HepG2 (cell line): ENCODE data around the gene CLIC4. TPM values are rescaled to one million over a fixed set of nuclear protein-coding genes. Genes with fewer than 3 reads are reported as not detected.

ENCODE experiments used
- ADNP ChIP-seq: sonication (generic); formaldehyde crosslinking; IDR thresholded peaks from 2 replicates; pipeline ENCODE4 v1.4.0; 2020; ENCODE audit warnings: missing genetic modification reagents
- ATAD3A ChIP-seq: sonication (generic); formaldehyde crosslinking; IDR thresholded peaks from 2 replicates; pipeline ENCODE4 v1.4.0; 2020; ENCODE audit warnings: missing genetic modification reagents
- CAMTA2 ChIP-seq: sonication (generic); formaldehyde crosslinking; IDR thresholded peaks from 2 replicates; pipeline ENCODE4 v1.4.0; 2020; ENCODE audit warnings: mild to moderate bottlenecking, missing genetic modification reagents, borderline replicate concordance
- ELF3 ChIP-seq: IDR thresholded peaks from 2 replicates; pipeline ENCODE4 v1.6.1; 2016; ENCODE audit warnings: missing genetic modification reagents, missing compliant biosample characterization
- FIP1L1 ChIP-seq: fragments of 200-400 bp; formaldehyde crosslinking; IDR thresholded peaks from 2 replicates; pipeline ENCODE4 v1.6.1; 2018; ENCODE audit warnings: low read depth, mild to moderate bottlenecking, low read length, moderate library complexity, borderline replicate concordance; ENCODE audit not compliant: insufficient read depth
- HNRNPL ChIP-seq: fragments of 200-400 bp; formaldehyde crosslinking; IDR thresholded peaks from 2 replicates; pipeline ENCODE4 v1.6.1; 2017; ENCODE audit warnings: mild to moderate bottlenecking, low read depth, low read length
- STAG1 ChIP-seq: sonication (generic); formaldehyde crosslinking; IDR thresholded peaks from 2 replicates; pipeline ENCODE4 v1.4.0; 2020; ENCODE audit warnings: missing genetic modification reagents
- TRIM24 ChIP-seq: sonication (generic); formaldehyde crosslinking; IDR thresholded peaks from 2 replicates; pipeline ENCODE4 v1.8.0; 2022; ENCODE audit warnings: mild to moderate bottlenecking, missing genetic modification reagents
- ZNF136 ChIP-seq: sonication (generic); formaldehyde crosslinking; IDR thresholded peaks from 2 replicates; pipeline ENCODE4 v1.8.1; 2022; ENCODE audit warnings: low read depth, mild to moderate bottlenecking, moderate library complexity, missing genetic modification reagents
- ZNF253 ChIP-seq: sonication (generic); formaldehyde crosslinking; IDR thresholded peaks from 2 replicates; pipeline ENCODE4 v1.8.0; 2022; ENCODE audit warnings: mild to moderate bottlenecking, missing genetic modification reagents, borderline replicate concordance
- ZNF772 ChIP-seq: sonication (generic); formaldehyde crosslinking; IDR thresholded peaks from 2 replicates; pipeline ENCODE4 v1.5.0; 2020; ENCODE audit warnings: mild to moderate bottlenecking, missing genetic modification reagents
- ZNF773 ChIP-seq: sonication (generic); formaldehyde crosslinking; IDR thresholded peaks from 2 replicates; pipeline ENCODE4 v1.4.0; 2020; ENCODE audit warnings: missing genetic modification reagents, borderline replicate concordance
- ZSCAN22 ChIP-seq: sonication (generic); formaldehyde crosslinking; IDR thresholded peaks from 2 replicates; pipeline ENCODE4 v1.4.0; 2020; ENCODE audit warnings: mild to moderate bottlenecking, missing genetic modification reagents
- polyA plus RNA-seq, 8 experiments: library from polyadenylated mRNA; depleted of rRNA in 3 of 8; stranded (reverse) in 7 of 8; unstranded in 1 of 8; fragments of >200 nt; fragmentation: Illumina TruSeq in 4 of 8; extraction: Trizol in 4 of 8; gene quantifications; 2 replicates each; pipeline versions ENCODE4 v1.2.1 to v1.2.3, GENCODE V29; 2011 to 2016; ENCODE audit warnings: low read depth in 4 of 8, missing spikeins in 1 of 8, mixed read lengths in 1 of 8; ENCODE audit not compliant: insufficient read depth in 1 of 8
- total RNA-seq, 5 experiments: library from RNA; depleted of rRNA; stranded (reverse); fragments of >200 nt; fragmentation: Illumina TruSeq; extraction: Trizol; gene quantifications; 2 replicates each; pipeline ENCODE4 v1.2.3, GENCODE V29; 2016; ENCODE audit warnings: low read depth in 1 of 5
- TF ChIP-seq, protein P1 (sequence below): sonication (generic); formaldehyde crosslinking; IDR thresholded peaks from 2 replicates; pipeline ENCODE4 v1.4.0; 2020; ENCODE audit warnings: missing genetic modification reagents; ENCODE audit errors: not compliant biosample characterization
- TF ChIP-seq, protein P2 (sequence below): IDR thresholded peaks from 2 replicates; pipeline ENCODE4 v1.6.1; 2012; ENCODE audit warnings: inconsistent platforms

Gene CLIC4
- total and polyA plus RNA-seq, 2 of the 13 experiments (the other 11 are each of a cell fraction or from before 2014, with no cell fraction given), result 23.3 to 77.4 TPM

DNA sequence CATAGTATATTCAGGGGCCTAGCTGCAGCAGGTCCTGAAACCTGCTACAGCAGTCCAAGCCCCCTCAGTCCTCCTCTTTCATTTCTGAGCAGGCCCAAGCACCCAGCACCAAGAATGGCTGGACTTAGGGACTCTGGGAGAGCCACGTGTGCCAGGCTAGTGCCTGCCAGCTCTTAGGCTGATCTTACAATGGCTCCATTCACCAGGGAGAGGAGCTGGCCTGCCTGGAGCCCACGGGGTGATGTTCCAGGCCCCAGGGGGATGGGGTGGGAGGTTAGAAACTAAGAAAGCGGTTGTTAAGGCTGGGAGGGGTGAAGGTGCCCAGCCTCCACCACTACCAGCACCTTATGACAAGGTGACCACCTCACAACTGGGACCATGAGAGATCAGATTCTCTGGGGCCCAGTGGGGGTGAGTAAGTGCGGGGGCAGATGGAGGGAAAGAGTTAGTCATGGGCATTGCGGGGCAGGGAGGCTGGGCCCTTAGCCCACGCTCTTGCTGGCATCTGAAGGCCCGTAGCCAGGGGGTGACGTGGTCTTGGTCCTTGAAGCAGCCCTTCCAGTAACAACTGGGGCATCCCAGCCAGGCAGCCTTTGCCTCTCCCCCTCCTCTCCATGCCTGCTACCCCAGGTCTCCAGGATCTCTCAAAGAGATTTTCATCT is 30.3 kb upstream of the CLIC4 start (continued):
- TF ChIP-seq HNRNPL (0 out of 2 replicates have a peak, but pooled peaks have one; percentile 54), ATAD3A (CRISPR knock-in tag) (no peak), TRIM24 (CRISPR knock-in tag) (no peak), ZNF773 (CRISPR knock-in tag) (no peak), ZNF253 (no peak), ZSCAN22 (CRISPR knock-in tag) (peak; percentile 90), ZNF136 (CRISPR knock-in tag) (no peak), ELF3 (CRISPR knock-in tag) (no peak), STAG1 (CRISPR knock-in tag) (no peak), FIP1L1 (no peak), CAMTA2 (no peak), ADNP (CRISPR knock-in tag) (no peak), ZNF772 (no peak)
- TF ChIP-seq, protein P1, sequence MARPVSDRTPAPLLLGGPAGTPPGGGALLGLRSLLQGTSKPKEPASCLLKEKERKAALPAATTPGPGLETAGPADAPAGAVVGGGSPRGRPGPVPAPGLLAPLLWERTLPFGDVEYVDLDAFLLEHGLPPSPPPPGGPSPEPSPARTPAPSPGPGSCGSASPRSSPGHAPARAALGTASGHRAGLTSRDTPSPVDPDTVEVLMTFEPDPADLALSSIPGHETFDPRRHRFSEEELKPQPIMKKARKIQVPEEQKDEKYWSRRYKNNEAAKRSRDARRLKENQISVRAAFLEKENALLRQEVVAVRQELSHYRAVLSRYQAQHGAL (CRISPR knock-in tag), result no peak
- TF ChIP-seq, protein P2, sequence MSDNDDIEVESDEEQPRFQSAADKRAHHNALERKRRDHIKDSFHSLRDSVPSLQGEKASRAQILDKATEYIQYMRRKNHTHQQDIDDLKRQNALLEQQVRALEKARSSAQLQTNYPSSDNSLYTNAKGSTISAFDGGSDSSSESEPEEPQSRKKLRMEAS, result peak; percentile 33; the same call in 1 of the 2 replicates
